Osteoblast (primary cell): Measurements from ENCODE around the gene CA11. TPM values are rescaled to one million over a fixed set of nuclear protein-coding genes. Genes with fewer than 3 reads are reported as not detected.
"Not testable (repeated sequence)": the region's sequence is repeated elsewhere in the genome, so short reads cannot be mapped to it uniquely, and the experiment has no call there.

ENCODE experiments used
- DNase-seq: peaks from one replicate; pipeline ENCODE4 v3.0.0; 2011; ENCODE audit warnings: low spot score, mixed read lengths; ENCODE audit not compliant: insufficient read length; ENCODE audit errors: missing footprints
- H2AFZ ChIP-seq: 2 replicates; pipeline ENCODE4 v1.6.0; 2011; ENCODE audit warnings: mild to moderate bottlenecking, low read length
- H3K27ac ChIP-seq: 2 replicates; pipeline ENCODE4 v1.5.1; 2011; ENCODE audit warnings: mild to moderate bottlenecking, low read depth, low read length, moderate library complexity
- H3K27me3 ChIP-seq: 2 replicates; pipeline ENCODE4 v1.6.0; 2012; ENCODE audit warnings: mild to moderate bottlenecking, control low read depth, inconsistent platforms, low read length, moderate library complexity; ENCODE audit not compliant: insufficient read depth
- H3K36me3 ChIP-seq: 2 replicates; pipeline ENCODE4 v1.5.1; 2011; ENCODE audit warnings: mild to moderate bottlenecking, low read length, control low read depth, moderate library complexity; ENCODE audit not compliant: insufficient read depth
- H3K4me1 ChIP-seq: 2 replicates; pipeline ENCODE4 v1.5.1; 2011; ENCODE audit warnings: mild to moderate bottlenecking, low read length, control low read depth, moderate library complexity; ENCODE audit not compliant: insufficient read depth
- H3K4me2 ChIP-seq: 2 replicates; pipeline ENCODE4 v1.6.0; 2011; ENCODE audit warnings: mild to moderate bottlenecking, low read length; ENCODE audit not compliant: insufficient read depth
- H3K4me3 ChIP-seq: fragments of 200-600 bp; sonication (generic); 3 replicates; pipeline ENCODE4 v1.5.1; 2012; ENCODE audit warnings: mild to moderate bottlenecking, low read length, inconsistent platforms; ENCODE audit not compliant: insufficient read depth
- H3K79me2 ChIP-seq: 2 replicates; pipeline ENCODE4 v1.6.0; 2012; ENCODE audit warnings: mild to moderate bottlenecking, low read length, control low read depth, inconsistent platforms; ENCODE audit not compliant: insufficient read depth
- H3K9me3 ChIP-seq: 2 replicates; pipeline ENCODE4 v1.5.1; 2011; ENCODE audit warnings: low read depth, low read length, control low read depth
- H4K20me1 ChIP-seq: 2 replicates; pipeline ENCODE4 v1.6.0; 2012; ENCODE audit warnings: mild to moderate bottlenecking, low read length, control low read depth; ENCODE audit not compliant: insufficient read depth
- total RNA-seq: library from RNA; depleted of rRNA; stranded (reverse); fragments of >200 nt; gene quantifications from 2 replicates; pipeline ENCODE4 v1.2.3, GENCODE V29; 2012
- TF ChIP-seq, protein P1 (sequence below): IDR thresholded peaks from 2 replicates; pipeline ENCODE4 v1.5.1; 2011; ENCODE audit warnings: mild to moderate bottlenecking, low read depth, low read length, moderate library complexity; ENCODE audit errors: extremely low read depth

CA11 gene
- total RNA-seq, 1 donor, result 1.8 TPM

- Histone ChIP-seq H4K20me1 (no peaks in the 10 kb centered on the region), H3K27me3 (peaks cover 5% of the 10 kb centered on the region), H3K79me2 (no peaks in the 10 kb centered on the region), H3K4me2 (peak overlapping the region; percentile 73), H3K36me3 (no peaks in the 10 kb centered on the region), H3K4me3 (peak overlapping the region; percentile 70), H3K9me3 (no peaks in the 10 kb centered on the region), H2AFZ (peak overlapping the region; percentile 64), H3K4me1 (peaks cover 55% of the 10 kb centered on the region), H3K27ac (peak overlapping the region; percentile 42)
- DNase-seq, result no peak
- TF ChIP-seq, protein P1, sequence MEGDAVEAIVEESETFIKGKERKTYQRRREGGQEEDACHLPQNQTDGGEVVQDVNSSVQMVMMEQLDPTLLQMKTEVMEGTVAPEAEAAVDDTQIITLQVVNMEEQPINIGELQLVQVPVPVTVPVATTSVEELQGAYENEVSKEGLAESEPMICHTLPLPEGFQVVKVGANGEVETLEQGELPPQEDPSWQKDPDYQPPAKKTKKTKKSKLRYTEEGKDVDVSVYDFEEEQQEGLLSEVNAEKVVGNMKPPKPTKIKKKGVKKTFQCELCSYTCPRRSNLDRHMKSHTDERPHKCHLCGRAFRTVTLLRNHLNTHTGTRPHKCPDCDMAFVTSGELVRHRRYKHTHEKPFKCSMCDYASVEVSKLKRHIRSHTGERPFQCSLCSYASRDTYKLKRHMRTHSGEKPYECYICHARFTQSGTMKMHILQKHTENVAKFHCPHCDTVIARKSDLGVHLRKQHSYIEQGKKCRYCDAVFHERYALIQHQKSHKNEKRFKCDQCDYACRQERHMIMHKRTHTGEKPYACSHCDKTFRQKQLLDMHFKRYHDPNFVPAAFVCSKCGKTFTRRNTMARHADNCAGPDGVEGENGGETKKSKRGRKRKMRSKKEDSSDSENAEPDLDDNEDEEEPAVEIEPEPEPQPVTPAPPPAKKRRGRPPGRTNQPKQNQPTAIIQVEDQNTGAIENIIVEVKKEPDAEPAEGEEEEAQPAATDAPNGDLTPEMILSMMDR, result no peak
Observed at GRCh38 chr19:48634036-48634342, 12.0 kb downstream of the CA11 start.

DNA sequence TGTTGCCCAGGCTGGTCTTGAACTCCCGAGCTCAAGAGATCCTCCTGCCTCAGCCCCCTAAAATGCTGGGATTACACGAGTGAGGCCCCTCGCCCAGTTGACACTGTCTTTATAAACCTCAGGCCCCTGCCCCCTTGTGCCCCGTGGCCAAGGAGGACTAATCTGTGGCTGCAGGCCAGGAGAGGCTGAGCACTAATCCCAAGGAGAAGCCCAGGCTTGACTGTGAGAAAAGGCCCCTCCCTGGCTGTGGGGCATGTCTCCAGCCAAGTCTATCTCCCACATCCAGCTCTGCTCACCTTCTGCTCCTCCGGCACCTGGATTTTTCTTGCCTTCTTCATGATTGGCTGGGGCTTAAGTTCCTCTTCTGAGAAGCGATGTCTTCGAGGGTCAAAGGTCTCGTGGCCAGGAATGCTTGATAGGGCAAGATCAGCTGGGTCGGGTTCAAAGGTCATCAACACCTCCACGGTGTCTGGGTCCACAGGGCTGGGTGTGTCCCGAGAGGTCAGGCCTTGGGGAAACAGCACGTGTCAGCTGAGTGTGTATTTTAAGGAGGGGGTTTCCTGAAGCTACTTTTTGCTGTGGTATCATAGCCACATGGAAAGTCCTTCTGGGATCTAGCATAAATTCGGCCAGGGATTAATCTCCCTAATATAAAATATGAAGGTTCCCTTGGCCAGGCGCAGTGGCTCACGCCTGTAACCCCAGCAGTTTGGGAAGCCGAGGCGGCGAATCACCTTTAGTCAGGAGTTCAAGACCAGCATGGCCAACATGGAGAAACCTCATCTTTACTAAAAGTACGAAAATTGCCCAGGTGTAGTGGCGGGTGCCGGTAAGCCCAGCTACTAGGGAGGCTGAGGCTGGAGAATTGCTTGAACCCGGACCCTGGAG, 12.6 kb downstream of the CA11 start:
- TF ChIP-seq, protein P1, result no peak
- Histone ChIP-seq H3K27me3 (peaks cover 5% of the 10 kb centered on the region), H2AFZ (peak overlapping the region; percentile 64), H3K4me2 (peak overlapping the region; percentile 73), H3K27ac (peak overlapping the region; percentile 42), H3K79me2 (no peaks in the 10 kb centered on the region), H3K4me3 (peak overlapping the region; percentile 70), H3K9me3 (no peaks in the 10 kb centered on the region), H3K4me1 (peaks cover 50% of the 10 kb centered on the region), H4K20me1 (no peaks in the 10 kb centered on the region), H3K36me3 (no peaks in the 10 kb centered on the region)
- peak; percentile 83 for DNase-seq

GRCh38 chr19:48632692-48633147, 13.3 kb downstream of the CA11 start:
- H3K27ac ChIP-seq, result peak overlapping the region; percentile 32
- peak; percentile 83 for DNase-seq

GRCh38 chr19:48632286-48632685, 13.7 kb downstream of the CA11 start:
- H3K27ac ChIP-seq, result peak overlapping the region; percentile 32
- H4K20me1 ChIP-seq, result not testable (repeated sequence)

More at GRCh38 chr19:48632692-48633147, 13.3 kb downstream of the CA11 start:
- Histone ChIP-seq H3K27me3 (peaks cover 5% of the 10 kb centered on the region), H2AFZ (no peak overlapping the region), H3K4me3 (no peak overlapping the region), H3K79me2 (no peaks in the 10 kb centered on the region), H3K9me3 (no peaks in the 10 kb centered on the region), H4K20me1 (no peaks in the 10 kb centered on the region), H3K4me2 (peak overlapping the region; percentile 30), H3K36me3 (no peaks in the 10 kb centered on the region), H3K4me1 (peaks cover 45% of the 10 kb centered on the region)
- TF ChIP-seq, protein P1, result no peak

More at GRCh38 chr19:48632286-48632685, 13.7 kb downstream of the CA11 start:
- not testable (repeated sequence) for H3K27me3 ChIP-seq, H3K36me3 ChIP-seq, H3K9me3 ChIP-seq, H3K79me2 ChIP-seq, H3K4me3 ChIP-seq, H2AFZ ChIP-seq, DNase-seq
- Histone ChIP-seq H3K4me2 (peak overlapping the region; percentile 30), H3K4me1 (peaks cover 41% of the 10 kb centered on the region)
